GM18520 (cell line): ENCODE measurements around the gene CHADL.

Experiments used
- ATAC-seq: cut with Tn5 transposase; IDR thresholded peaks from one replicate; pipeline ENCODE4 v1.9.1; 2021; ENCODE audit not compliant: unreplicated experiment

CHADL gene

GRCh38 chr22:41234815-41235695 lies 5.7 kb downstream of the CHADL start:
- no peak for ATAC-seq

GRCh38 chr22:41231369-41231768 lies 9.4 kb downstream of the CHADL start:
- no peak for ATAC-seq

DNA sequence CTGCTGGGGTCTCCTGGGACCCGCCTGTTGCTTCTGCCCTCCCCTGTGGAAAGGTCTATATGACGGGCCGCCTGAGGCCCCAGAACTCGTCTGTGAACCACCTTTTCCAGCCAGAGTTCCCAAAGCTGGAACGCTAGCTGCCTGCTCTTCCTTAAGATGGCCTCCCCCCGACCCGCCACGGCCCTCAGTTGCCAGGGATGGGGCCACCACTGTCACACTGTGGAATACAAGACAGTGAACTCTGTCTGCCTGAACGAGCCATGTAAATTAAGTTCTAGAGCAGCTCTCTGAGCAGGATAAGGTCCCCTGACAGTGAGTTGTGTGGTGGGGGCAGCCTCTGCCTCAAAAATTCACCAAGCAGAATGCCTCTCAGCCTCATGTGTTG lies 10.3 kb downstream of the CHADL start:
- no peak for ATAC-seq

DNA sequence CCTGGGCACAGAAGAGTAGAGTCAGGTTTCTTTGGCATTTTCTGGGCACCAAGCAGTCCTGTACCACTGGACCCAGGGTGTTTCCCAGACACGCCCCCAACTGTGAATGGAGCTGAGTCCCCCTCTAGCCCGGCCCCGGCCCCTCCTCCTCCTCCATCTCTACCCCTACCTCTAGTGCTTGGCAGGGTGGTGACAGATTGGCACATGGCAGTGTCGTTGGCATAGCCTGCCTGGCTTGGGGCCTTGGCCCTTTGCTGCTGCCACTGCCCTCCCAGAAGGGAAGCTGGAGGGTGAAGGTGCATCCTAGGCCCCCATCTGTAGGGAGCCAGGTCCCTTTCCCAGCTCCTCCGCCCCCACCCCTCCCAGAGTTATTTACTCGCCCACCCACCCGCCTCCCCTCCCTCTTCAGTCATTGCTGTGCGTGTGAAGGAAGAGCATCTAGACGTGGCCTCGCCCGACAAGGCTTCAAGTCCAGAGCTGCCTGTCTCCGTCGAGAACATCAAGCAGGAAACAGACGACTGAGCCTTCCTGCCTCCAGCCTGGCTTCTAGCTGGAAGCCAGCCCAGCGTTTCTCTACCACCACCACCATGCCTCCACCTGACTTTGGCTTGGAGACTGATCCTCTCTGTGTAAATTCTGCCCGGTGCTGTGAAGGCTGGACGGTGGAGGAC lies 10.9 kb downstream of the CHADL start:
- ATAC-seq = no peak

- no peak for ATAC-seq
These were observed 11.5 kb downstream of the CHADL start for GRCh38 chr22:41229215-41229614.

DNA sequence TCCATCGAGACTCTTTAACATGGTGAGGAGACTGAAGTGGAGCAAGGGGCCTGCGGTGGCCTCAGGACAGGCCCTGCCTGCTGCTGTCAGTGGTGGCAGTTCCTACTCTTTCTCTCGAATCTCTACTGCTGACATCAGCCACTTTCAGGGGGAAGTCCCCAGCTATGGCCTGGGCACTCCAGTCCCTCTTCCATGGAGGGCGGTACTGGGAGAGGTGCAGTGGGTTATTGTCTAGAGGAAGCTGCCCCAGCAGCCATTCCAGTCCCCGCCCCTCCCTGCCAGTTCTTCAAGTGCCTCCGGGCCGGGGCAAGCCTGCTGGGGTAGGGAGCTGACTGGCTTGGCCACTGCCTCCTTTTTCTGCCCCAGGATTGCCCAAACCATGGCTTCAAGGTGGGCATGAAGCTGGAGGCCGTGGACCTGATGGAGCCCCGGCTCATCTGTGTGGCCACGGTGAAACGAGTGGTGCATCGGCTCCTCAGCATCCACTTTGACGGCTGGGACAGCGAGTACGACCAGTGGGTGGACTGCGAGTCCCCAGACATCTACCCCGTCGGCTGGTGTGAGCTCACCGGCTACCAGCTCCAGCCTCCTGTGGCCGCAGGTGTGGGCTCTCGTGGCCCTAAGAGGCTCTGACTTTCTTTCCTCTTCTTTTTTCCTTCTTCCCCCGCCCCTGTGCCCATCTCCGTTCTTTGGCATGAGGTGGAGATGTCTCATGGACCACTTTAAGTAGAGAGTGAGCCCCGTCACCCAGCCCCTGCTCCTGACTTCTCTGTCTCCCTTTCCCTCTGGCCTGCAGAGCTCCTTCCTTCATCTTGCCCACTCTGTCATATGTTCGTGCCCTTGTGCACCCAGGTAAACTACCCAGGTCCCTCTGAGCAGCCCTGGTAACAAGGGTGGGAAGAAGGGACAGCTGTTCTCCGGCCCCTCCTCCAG lies 13.7 kb downstream of the CHADL start:
- ATAC-seq = no peak

GRCh38 chr22:41223535-41223934 lies 17.2 kb downstream of the CHADL start:
- ATAC-seq = no peak

DNA sequence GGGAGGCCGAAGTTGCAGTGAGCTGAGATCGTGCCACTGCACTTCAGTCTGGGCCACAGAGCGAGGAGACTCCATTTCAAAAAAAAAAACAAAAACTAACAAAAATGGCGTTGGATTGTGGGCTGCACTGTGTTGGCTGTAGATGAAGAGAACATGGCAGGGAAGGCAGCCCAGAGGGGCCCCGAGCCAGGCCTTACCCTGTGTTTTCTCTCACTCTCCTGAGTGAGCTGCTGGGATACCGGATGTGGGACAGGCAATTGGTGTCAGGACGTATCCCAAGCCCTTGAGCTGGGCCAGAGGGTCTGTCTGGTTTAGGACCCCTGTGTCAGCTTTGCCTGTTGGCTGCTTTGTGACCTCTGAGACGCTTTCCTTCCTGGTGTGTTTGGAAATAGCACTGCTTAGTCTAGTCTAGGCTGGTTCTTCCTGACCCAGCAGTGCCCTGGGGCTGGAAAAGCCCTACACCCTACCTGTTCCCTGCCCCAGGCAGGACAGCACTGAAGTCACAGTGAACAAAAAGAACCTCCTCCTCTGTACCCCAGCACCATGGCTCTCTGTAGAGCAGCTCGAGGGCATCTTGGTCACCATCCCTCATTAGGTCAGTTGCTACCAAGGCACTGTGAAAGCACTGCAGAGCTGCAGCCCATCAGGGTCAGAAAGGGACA lies 17.8 kb downstream of the CHADL start:
- no peak for ATAC-seq

DNA sequence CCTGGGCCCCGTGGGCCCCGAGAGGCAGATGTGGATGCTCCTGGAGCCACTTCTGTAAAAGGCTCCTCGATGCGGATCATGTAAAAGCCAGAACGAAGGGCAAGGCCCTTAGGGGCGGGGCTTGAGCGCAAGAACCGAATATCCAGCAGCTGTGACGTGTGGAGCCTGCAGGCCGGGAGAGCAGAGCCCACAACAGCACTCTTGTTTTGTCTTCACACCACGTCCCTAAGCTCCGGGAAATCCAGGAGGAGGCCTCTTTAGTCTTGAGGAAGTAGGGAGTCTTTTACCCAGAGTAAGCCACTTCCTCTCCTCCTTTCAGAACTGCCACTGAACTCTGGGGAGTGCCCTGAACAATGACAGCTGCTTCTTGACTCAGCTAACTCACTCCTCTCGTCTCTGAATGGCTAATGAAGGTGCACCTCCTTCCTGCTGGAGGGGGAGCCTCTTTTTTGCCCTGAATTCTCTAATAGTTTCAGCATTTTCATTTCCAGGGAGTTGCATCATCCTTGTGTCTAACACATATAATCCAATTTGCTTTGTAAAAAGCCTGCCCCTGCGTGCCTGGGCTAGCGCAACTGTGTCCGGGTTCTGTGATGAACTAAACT lies 23.1 kb downstream of the CHADL start:
- ATAC-seq = no peak

DNA sequence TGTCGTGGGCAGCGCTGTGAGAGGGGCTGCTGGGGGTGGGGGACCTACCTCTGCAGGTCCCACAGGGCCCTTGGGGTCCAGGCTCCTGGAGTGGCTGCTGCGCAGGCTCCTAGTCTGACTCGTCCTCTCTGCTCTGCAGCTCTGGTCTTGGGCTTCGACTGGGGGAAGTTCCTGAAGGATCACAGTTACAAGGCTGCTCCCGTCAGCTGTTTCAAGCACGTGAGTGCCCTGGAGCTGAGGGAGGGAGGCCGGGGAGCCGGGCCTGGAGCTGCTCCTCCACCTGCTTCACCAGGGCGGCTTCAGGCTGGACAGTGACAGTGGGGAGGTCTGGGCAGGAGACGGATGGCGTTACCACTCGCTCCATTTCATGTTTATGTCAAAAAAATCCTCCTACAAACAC lies 23.7 kb downstream of the CHADL start:
- no peak for ATAC-seq

DNA sequence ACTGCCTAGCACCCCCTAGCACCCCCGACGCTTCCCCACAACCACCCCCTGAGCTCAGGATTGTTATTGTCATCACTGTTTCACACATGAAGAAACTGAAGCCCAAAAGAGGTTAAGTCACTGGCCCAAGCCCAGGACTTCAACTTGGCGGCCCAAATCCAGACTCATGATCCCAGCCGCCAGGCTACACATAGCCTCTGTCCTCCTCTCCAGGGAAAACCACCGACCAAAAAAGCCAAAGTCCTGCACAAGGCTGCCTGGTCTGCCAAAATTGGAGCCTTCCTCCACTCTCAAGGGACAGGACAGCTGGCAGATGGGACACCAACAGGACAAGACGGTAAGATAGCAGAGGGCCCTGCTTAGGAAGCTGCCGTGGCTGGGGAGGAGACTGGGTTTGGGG lies 24.8 kb downstream of the CHADL start:
- no peak for ATAC-seq

- no peak for ATAC-seq
These were observed 25.3 kb downstream of the CHADL start for GRCh38 chr22:41215409-41215808.

DNA sequence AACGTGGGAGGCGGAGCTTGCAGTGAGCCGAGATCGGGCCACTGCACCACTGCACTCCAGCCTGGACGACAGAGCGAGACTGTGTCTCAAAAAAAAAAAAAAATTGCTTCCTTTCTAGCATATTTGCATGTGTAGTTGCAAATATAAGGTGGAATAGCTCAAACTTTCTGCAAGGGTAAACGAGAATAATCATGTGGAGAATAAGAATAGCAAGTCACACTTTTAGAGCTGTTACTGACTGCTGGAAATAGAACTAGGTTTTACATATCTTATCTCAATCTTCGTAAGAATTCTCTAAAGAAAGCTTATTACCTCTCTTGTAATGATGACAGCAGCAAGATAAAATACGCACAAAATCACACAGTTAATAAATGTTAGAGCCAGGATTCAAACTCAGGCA lies 34.0 kb downstream of the CHADL start:
- no peak for ATAC-seq

DNA sequence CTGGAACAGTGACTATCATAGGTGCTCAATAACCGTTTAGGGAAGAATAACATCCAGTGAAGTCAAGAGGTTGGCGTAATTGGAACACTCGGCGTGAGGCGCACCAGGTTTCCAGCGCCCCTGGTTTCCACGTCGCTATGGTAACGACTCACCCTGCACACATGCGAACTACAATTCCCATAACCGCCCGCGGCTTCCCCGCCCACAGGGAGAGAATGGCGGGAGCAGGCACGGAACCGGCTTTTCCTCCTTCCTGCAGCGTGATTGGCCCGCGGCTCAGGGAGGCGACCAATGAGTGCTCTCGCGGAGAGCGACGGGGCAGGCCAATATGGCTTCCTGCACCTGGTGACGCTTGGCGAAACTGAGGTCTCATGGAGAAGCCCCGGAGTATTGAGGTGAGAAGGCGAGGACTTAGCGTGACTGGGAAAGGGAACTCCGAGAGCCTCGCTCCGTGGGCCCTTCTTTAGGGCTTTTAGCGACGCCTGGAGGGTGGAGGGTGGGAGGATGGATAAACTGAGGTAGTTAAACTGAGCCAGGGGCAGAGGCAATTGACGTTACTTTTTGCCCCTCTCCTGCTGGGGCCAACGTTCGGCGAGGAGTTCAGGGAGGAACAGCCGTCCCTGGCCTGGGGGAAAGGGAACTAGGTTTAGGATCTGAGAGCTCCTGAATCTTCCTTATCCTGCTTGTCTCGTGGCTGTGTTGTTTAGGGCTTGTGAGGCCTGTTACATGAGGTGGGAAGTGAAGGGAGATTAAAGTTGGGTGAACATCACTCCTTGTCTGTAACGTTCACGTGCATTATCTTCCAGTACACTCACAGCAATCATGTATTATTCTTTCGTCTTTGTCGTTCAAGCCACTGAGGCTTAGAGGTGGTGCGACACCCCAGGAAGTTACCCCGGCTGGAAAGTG lies 35.5 kb downstream of the CHADL start, which contains the start of gene L3MBTL2:
Gene L3MBTL2 (plus strand): TSS at position 321 of the 909 bp plus-strand sequence. CDS start 51 bp downstream, at position 372.
- peak; percentile 98 for ATAC-seq

- no peak for ATAC-seq
These were observed 36.7 kb downstream of the CHADL start for GRCh38 chr22:41204066-41204465.

DNA sequence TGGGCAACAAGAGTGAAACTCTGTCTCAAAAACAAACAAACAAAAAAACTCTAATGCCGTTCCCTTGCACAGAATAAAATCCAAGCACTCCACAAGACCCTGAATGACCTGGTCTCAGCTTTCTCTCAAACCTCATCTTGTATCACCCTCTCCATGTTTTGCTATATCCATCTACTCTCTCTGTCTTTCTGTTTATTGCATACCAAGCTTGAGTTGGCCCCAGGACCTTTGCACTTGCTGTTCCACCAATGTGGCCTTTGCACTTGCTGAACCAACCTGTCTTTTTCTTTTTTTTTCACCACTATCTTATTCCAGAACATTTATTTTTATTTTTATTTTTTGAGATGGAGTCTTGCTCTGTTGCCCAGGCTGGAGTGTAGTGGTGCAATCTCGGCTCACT lies 37.6 kb downstream of the CHADL start:
- no peak for ATAC-seq

DNA sequence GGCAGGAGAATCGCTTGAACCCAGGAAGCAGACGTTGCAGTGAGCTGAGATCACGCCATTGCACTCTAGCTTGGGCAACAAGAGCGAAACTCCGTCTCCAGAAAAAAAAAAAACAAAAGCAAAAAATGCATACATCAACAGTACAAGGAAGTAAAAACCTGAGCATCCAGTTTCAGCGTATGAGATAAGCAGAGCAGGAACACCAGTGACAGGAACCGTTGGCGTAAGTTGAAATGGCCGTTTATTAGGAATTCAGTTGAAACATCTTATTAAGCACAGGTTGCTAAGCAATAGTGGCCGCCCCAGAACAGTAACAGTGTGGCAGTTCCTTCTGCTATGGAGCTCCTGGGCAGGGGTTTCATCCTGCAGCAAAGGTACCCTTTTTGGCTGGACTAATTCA lies 39.6 kb downstream of the CHADL start:
- no peak for ATAC-seq

DNA sequence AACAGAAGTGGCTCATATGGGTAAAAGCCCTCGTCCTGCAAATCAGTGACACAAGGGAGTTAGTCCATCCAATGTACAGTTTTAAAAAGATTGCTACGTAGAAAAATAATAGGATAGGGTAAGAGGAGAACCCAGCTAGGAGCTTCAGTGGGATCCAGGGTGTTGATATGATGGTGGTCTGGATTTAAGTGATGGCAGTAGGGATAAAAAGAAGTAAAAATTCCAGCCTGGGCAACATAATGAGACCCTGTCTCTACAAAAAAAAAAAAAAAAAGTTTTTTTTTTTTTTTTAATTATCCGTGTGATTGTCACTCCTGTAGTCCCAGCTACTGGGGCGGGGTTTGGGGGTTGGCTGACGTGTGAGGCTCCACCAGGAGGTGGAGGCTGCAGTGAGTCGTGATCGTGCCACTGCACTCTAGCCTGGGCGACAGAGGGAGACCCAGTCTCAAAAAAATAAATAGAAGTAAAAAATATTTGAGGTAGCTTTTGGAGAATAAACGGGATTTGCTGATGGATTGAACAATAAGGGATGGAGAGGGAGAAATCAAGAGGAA lies 42.6 kb downstream of the CHADL start:
- ATAC-seq = no peak
